Bronchial epithelial cell (primary cell): ENCODE data around the gene SNRNP200. TPM values are rescaled to one million over a fixed set of nuclear protein-coding genes. Genes with fewer than 3 reads are reported as not detected.
A peak's percentile ranks its signal among the peaks of the same experiment; 100 is the strongest.

ENCODE experiments used
- DNase-seq: peaks from one replicate; pipeline ENCODE4 v3.0.0-alpha.2; 2010; ENCODE audit warnings: low read depth
- FAIRE-seq: peaks from 2 replicates; lab custom pipeline; 2011; peaks lifted over from hg19 to GRCh38; lab: Jason Lieb, UNC
- H3K27me3 ChIP-seq: 2 replicates; pipeline ENCODE4 v1.5.1; 2011; ENCODE audit warnings: low read length; ENCODE audit not compliant: control insufficient read depth, insufficient read depth
- H3K36me3 ChIP-seq: 2 replicates; pipeline ENCODE4 v1.5.1; 2011; ENCODE audit warnings: low read length; ENCODE audit not compliant: control insufficient read depth, insufficient read depth
- H3K4me3 ChIP-seq: 2 replicates; pipeline ENCODE4 v1.5.1; 2011; ENCODE audit warnings: mild to moderate bottlenecking, low read depth, low read length, control low read depth
- total RNA-seq: library from RNA; depleted of rRNA; stranded (reverse); fragments of >200 nt; gene quantifications from 2 replicates; pipeline ENCODE4 v1.2.1, GENCODE V29; 2014
- TF ChIP-seq, protein P1 (sequence below): IDR thresholded peaks from 2 replicates; pipeline ENCODE4 v1.5.1; 2011; ENCODE audit warnings: mild to moderate bottlenecking, moderate library complexity, low read length, control low read depth, inconsistent platforms; ENCODE audit not compliant: insufficient read depth, severe bottlenecking

Gene SNRNP200
- total RNA-seq, 1 donor from 2014 or later, result 35.8 TPM

DNA sequence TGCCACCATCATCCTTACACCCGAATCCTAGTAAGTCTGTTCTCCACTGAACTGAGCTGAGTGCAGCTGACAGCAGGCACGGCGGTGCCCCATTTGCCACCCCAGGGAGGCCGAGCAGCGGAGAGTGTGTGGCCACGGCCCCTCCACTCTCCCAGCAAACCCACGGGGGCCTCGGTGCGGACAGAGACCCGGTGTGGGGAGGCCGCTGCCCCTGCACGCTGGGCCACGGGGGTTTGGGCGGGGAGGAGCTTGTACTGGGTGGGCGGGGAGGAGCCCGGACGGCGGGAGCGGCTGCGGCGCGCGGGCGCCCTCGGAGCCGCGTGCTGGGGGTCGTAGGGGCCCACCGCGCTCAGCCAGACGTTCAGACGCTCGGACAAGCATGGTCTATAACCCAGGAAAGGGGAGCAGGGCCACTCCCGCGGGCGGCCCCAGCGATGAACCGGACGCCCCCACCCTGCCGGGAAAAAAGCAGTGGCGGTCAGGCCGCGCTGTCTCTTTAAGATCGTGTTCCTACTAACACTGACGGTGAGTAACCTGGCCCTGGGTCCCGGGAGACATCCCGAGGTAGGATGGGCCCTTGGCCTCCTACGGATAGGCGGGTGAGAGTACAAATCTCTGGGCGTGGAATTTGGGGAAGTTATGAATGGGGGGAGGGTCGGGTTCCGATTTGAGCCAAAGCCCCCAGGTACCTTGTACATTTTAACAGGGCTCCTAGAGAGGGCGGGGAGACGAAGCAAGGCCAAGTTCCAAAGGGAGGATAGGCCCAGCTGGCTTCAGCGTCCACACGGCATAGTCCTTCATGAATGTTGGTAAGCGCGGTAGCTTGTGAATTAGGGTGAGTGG is 19.9 kb upstream of the SNRNP200 start, which contains the start of gene ITPRIPL1:
ITPRIPL1 (plus strand) TSS at position 277 of the 843 bp plus-strand sequence; CDS start at position 800, 523 bp downstream.
- FAIRE-seq, result no peak
- peak within 1 kb of the TSS; percentile 28 for H3K4me3 ChIP-seq
- TF ChIP-seq, protein P1, sequence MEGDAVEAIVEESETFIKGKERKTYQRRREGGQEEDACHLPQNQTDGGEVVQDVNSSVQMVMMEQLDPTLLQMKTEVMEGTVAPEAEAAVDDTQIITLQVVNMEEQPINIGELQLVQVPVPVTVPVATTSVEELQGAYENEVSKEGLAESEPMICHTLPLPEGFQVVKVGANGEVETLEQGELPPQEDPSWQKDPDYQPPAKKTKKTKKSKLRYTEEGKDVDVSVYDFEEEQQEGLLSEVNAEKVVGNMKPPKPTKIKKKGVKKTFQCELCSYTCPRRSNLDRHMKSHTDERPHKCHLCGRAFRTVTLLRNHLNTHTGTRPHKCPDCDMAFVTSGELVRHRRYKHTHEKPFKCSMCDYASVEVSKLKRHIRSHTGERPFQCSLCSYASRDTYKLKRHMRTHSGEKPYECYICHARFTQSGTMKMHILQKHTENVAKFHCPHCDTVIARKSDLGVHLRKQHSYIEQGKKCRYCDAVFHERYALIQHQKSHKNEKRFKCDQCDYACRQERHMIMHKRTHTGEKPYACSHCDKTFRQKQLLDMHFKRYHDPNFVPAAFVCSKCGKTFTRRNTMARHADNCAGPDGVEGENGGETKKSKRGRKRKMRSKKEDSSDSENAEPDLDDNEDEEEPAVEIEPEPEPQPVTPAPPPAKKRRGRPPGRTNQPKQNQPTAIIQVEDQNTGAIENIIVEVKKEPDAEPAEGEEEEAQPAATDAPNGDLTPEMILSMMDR, result no peak
- H3K27me3 ChIP-seq, result peaks cover 7% of the 10 kb centered on the region
- H3K36me3 ChIP-seq, result peaks cover 2% of the 10 kb centered on the region
- no peak for DNase-seq

DNA sequence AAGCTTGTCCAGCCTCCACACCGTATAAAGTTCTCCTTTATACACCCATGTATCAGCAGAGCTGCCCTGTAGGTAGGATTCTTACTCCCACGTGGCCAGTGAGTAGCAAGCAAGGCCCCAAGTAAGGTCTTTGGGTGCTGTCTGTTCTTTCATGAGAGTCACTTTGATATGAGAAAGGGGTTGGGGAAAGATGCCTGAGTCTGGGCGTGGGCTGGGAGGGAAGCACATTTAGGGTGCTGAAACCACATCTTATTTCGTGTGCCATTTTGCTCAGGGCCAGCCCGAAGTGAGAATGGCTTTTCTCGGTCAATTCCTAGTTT is 19.3 kb upstream of the SNRNP200 start:
- no peak overlapping the region for H3K4me3 ChIP-seq
- TF ChIP-seq, protein P1, result no peak
- FAIRE-seq (no peak), DNase-seq (no peak)
- H3K27me3 ChIP-seq, result peaks cover 7% of the 10 kb centered on the region
- peaks cover 2% of the 10 kb centered on the region for H3K36me3 ChIP-seq

DNA sequence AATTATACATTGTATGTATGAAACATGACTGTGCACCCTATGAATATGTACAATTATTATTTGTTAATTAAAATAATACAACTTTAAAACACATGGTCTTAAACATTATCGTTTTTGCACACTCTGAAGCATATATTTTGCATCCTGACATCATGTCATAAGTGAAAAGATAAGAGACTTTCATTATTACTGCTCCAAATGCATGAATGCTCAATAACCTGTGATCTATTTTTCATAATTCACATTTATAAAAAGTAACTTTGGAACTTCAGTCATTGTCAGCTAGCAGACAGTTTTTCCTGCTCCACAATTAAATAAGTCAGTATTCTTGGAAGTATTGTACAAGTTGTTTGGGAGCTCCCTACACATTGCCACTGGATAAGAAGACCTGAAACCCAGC is 18.5 kb upstream of the SNRNP200 start:
- H3K4me3 ChIP-seq, result no peak overlapping the region
- H3K27me3 ChIP-seq, result peaks cover 7% of the 10 kb centered on the region
- H3K36me3 ChIP-seq, result peaks cover 2% of the 10 kb centered on the region
- TF ChIP-seq, protein P1, result no peak
- DNase-seq (no peak), FAIRE-seq (no peak)

DNA sequence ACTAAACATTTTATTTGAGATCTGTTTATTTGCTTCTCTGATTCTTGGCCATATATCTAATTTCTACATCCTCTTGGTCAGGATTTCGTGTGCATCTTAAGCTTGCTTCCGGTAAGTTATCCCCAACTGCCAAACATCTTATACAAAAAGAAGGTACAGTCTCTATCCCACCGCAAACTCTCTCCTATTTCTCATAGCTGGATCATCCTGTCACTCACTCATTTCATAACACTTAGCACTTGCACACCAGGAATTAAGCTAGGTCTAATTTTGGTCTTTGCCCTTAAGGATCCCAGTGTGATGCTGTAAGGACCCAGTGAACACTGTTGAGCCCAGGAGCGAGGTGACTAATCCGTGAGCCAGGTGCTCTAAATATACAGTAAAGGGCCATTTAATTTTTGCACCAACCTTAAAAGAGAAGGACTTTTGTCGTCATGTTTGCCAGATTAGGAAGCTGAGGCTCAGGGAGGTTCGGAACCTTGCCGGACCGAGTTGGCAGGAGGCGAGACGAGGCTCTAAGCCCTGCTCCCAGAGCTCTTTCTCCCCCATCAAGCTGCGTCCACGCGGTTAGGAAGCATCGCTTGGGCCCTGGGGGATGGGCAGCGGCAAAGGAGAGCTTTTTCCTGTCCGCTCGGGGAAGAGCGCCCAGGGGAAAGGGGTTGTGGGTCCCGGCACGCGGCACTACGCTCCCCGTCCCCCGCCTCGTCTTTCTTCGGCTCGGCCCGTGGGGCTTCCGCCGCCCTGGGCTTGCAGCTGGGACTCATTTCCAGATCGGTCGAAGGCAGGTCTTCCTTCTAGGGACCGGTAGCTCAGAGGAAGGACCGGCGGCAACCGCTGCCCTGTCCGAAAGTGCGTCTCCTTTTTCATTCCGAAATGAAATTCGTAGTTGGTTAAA is 15.6 kb upstream of the SNRNP200 start:
- FAIRE-seq (no peak), DNase-seq (peak; percentile 44)
- H3K27me3 ChIP-seq, result peaks cover 7% of the 10 kb centered on the region

DNA sequence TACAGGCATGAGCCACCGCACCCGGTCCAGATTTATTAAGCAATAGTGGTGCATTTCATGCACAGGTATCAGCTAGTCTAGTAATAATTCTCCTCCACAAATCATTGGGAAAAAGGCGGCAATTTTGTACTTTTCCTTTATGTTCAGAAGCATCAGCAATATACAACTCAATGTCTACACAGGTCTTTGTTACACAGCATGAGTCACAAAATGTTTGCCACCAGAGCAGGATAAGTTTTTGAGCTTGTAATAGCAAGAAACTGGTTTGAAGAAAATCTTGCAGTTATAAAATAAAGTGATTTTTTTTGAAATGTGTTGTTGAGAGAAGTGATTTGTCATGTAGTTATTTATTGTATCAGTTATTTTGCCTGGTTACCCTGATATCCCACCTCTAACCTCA is 15.0 kb upstream of the SNRNP200 start:
- H3K36me3 ChIP-seq, result no peaks in the 10 kb centered on the region
- TF ChIP-seq, protein P1, result no peak
- peaks cover 7% of the 10 kb centered on the region for H3K27me3 ChIP-seq
- FAIRE-seq (no peak), DNase-seq (peak; percentile 62)
- no peak overlapping the region for H3K4me3 ChIP-seq

More for the DNA sequence above, 15.6 kb upstream of the SNRNP200 start:
- Histone ChIP-seq H3K36me3 (no peaks in the 10 kb centered on the region), H3K4me3 (peak overlapping the region; percentile 42)
- TF ChIP-seq, protein P1, result no peak
